ENCODE measurements around the gene CENPH. TPM values are rescaled to one million over a fixed set of nuclear protein-coding genes. Genes with fewer than 3 reads are reported as not detected.

CENPH gene
- total and polyA plus RNA-seq, 2 of the 8 experiments (the other 6 are each of a cell fraction or from before 2014, with no cell fraction given): 69.0 to 82.8 TPM

DNA sequence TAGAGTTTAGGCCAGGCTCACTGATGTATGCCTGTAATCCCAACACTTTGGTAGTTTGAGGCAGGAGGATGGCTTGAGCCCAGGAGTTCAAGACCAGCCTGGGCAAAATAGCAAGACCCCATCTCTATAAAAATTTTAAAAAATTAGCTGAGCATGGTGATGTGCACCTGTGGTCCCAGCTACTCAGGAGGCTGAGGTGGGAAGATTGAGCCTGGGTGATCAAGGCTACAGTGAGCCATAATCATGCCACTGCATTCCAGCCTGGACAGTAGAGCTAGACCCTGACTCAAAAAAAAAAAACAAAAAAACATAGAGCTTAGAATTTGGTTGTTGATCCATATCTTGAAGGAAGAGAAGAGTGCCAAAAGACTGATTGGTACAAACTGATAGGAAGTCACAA lies 30.6 kb downstream of the CENPH start:
- Histone ChIP-seq H3K9ac (replicated peaks in 1 of 4; ENCODE audit: extremely low read depth in 1 of 4, low read depth in 3 of 4, low read length in 3 of 4) (no peak overlapping the region), H4K5ac (ENCODE audit: insufficient read length, low read depth, low read length) (no peak overlapping the region), H2BK20ac (ENCODE audit: low read length) (no peak overlapping the region), H3K4me3 (ENCODE audit: extremely low read depth in 1 of 4, insufficient read depth in 2 of 4, low read depth in 3 of 4, low read length in 4 of 4) (no peak overlapping the region), H3K27ac (ENCODE audit: low read depth, low read length) (no peak overlapping the region), H3K18ac (ENCODE audit: extremely low read depth, low read length) (no peak overlapping the region), H2BK5ac (ENCODE audit: low read depth, low read length) (no peak overlapping the region), H3K79me2 (ENCODE audit: control insufficient read depth in 1 of 2, insufficient read depth in 2 of 2, low read length in 2 of 2) (peaks cover 0 to 27% of the 10 kb centered on the region in 2 experiments; a peak in 3 of 4 replicates), H2BK120ac (replicated peaks; ENCODE audit: low read depth, low read length) (no peak overlapping the region), H3K9me3 (ENCODE audit: insufficient read depth in 2 of 2, low read depth in 1 of 2, low read length in 1 of 2) (peaks cover 0 to 6% of the 10 kb centered on the region in 2 experiments; a peak in 2 of 4 replicates), H3K4me2 (ENCODE audit: insufficient read depth in 1 of 2, low read depth in 2 of 2, low read length in 2 of 2) (no peak overlapping the region), H3K79me1 (ENCODE audit: low read depth, low read length) (no peaks in the 10 kb centered on the region; the same call in 1 of the 2 replicates), H3K23ac (ENCODE audit: insufficient read length) (no peak overlapping the region), H3K4me1 (replicated peaks in 1 of 4; ENCODE audit: control insufficient read depth in 3 of 4, insufficient read depth in 4 of 4, low read length in 3 of 4) (no peaks in the 10 kb centered on the region), H4K91ac (replicated peaks; ENCODE audit: insufficient read length, low read length) (no peak overlapping the region), H4K20me1 (replicated peaks in 1 of 2; ENCODE audit: control insufficient read depth in 1 of 2, insufficient read depth in 2 of 2, low read length in 2 of 2) (no peaks in the 10 kb centered on the region), H3K56ac (replicated peaks; ENCODE audit: insufficient read length, low read depth, low read length) (no peak overlapping the region), H3K23me2 (ENCODE audit: low read depth, low read length) (peaks cover 6% of the 10 kb centered on the region; the same call in 1 of the 2 replicates), H2BK12ac (ENCODE audit: low read depth, low read length) (no peak overlapping the region), H2AFZ (ENCODE audit: low read length) (no peak overlapping the region), H3K4ac (replicated peaks; ENCODE audit: insufficient read length, low read depth, low read length) (no peak overlapping the region), H3K27me3 (replicated peaks in 1 of 4; ENCODE audit: control insufficient read depth in 3 of 4, extremely low read depth in 1 of 4, insufficient read depth in 3 of 4, low read length in 3 of 4) (no peaks in the 10 kb centered on the region), H3K36me3 (ENCODE audit: control insufficient read depth in 2 of 4, insufficient read depth in 4 of 4, low read length in 3 of 4) (peaks cover 0 to 7% (median 0%) of the 10 kb centered on the region in 4 experiments; a peak in 3 of 8 replicates), H3K14ac (ENCODE audit: insufficient read length) (no peak overlapping the region), H4K8ac (ENCODE audit: extremely low read depth, insufficient read depth, low read length) (no peak overlapping the region), H2AK5ac (ENCODE audit: low read depth, low read length) (no peak overlapping the region), H2BK15ac (ENCODE audit: low read length) (no peak overlapping the region)
- FAIRE-seq (no peak), DNase-seq (ENCODE audit: low read depth in 1 of 2, low spot score in 2 of 2) (no peak)
- ChIA-PET POLR2A (ENCODE audit: partially characterized antibody) (interaction anchor here (0.6 to 1.9 kb wide), 3 partner anchors 15 to 103 kb away, joined by 3 to 6 read pairs (median 4); partner anchors contain the start of gene CDK7), CTCF (ENCODE audit: partially characterized antibody) (interaction anchor here (0.6 to 1.7 kb wide), 5 partner anchors 10 to 196 kb away, joined by 3 read pairs; partner anchors contain the start of gene SLC30A5)
- no peak for TF ChIP-seq RNF2 (IDR thresholded peaks at IDR 0.05; ENCODE audit: borderline replicate concordance, low read depth, low read length, missing control alignments, poor library complexity, severe bottlenecking)
- TF ChIP-seq, protein P1, sequence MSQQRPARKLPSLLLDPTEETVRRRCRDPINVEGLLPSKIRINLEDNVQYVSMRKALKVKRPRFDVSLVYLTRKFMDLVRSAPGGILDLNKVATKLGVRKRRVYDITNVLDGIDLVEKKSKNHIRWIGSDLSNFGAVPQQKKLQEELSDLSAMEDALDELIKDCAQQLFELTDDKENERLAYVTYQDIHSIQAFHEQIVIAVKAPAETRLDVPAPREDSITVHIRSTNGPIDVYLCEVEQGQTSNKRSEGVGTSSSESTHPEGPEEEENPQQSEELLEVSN (IDR thresholded peaks at IDR 0.05): no peak
- TF ChIP-seq, protein P2, sequence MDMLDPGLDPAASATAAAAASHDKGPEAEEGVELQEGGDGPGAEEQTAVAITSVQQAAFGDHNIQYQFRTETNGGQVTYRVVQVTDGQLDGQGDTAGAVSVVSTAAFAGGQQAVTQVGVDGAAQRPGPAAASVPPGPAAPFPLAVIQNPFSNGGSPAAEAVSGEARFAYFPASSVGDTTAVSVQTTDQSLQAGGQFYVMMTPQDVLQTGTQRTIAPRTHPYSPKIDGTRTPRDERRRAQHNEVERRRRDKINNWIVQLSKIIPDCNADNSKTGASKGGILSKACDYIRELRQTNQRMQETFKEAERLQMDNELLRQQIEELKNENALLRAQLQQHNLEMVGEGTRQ (IDR thresholded peaks at IDR 0.05; ENCODE audit: low read length): no peak
- TF ChIP-seq TAF7 (optimal IDR thresholded peaks at IDR 0.05; ENCODE audit: borderline replicate concordance, low read depth, low read length): no peak
- no peak for TF ChIP-seq SP1 (IDR thresholded peaks at IDR 0.05; ENCODE audit: low read depth, low read length)
- no peak for TF ChIP-seq ZNF274 (IDR thresholded peaks at IDR 0.05; ENCODE audit: borderline replicate concordance, extremely low read depth, low read length)
- no peak for TF ChIP-seq RXRA (IDR thresholded peaks at IDR 0.05; ENCODE audit: insufficient read depth, low read depth, low read length)
- TF ChIP-seq GABPA (IDR thresholded peaks at IDR 0.05; ENCODE audit: borderline replicate concordance, insufficient read depth, low read length): no peak
- no peak for TF ChIP-seq PHF8 (conservative IDR thresholded peaks at IDR 0.05; ENCODE audit: low read depth, low read length)
- TF ChIP-seq SIN3A (conservative IDR thresholded peaks at IDR 0.05 in 1 of 2, IDR thresholded peaks at IDR 0.05 in 1 of 2; ENCODE audit: low read depth in 1 of 2, low read length in 2 of 2): no peak
- TF ChIP-seq BCL11A (IDR thresholded peaks at IDR 0.05; ENCODE audit: low read depth in 2 of 2, low read length in 2 of 2): no peak
- TF ChIP-seq TCF12 (IDR thresholded peaks at IDR 0.05; ENCODE audit: low read depth, low read length): no peak

All from H1 (cell line).